Measurements from ENCODE around the gene SUCLA2.

Gene SUCLA2

DNA sequence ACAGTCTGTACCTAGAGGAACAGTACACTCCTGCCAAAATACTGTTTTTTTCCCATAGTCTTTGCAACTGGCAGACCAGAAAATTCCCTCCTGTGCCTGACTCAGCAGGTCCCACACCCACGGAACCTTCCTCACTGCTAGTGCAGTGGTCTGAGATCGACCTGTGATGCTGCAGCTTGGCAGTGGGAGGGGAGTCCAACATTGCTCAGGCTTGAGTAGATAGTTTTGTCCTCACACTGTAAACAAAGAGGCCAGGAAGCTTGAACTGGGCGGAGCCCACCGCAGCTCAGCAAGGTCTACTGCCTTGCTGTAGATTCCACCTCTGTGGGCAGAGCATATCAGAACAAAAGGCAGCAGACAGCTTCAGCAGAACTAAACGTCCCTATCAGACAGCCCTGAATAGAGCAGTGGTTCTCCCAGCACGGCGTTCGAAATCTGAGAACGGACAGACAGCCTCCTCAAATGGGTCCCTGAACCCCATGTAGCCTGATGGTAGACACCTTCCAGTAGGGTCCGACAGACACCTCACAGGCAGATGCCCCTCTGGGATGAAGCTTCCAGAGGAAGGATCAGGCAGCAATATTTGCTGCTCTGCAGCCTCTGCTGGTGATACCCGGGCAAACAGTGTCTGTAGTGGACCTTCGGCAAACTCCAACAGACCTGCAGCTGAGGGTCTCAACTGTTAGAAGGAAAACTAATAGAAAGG is 92.7 kb downstream of the SUCLA2 start:
- no peak overlapping the region for H3K4me3 ChIP-seq (replicated peaks; ENCODE audit: low read depth, low read length)
- TF ChIP-seq, protein P1, sequence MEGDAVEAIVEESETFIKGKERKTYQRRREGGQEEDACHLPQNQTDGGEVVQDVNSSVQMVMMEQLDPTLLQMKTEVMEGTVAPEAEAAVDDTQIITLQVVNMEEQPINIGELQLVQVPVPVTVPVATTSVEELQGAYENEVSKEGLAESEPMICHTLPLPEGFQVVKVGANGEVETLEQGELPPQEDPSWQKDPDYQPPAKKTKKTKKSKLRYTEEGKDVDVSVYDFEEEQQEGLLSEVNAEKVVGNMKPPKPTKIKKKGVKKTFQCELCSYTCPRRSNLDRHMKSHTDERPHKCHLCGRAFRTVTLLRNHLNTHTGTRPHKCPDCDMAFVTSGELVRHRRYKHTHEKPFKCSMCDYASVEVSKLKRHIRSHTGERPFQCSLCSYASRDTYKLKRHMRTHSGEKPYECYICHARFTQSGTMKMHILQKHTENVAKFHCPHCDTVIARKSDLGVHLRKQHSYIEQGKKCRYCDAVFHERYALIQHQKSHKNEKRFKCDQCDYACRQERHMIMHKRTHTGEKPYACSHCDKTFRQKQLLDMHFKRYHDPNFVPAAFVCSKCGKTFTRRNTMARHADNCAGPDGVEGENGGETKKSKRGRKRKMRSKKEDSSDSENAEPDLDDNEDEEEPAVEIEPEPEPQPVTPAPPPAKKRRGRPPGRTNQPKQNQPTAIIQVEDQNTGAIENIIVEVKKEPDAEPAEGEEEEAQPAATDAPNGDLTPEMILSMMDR (IDR thresholded peaks at IDR 0.05; ENCODE audit: low read depth, low read length, missing control alignments), result no peak
- DNase-seq (ENCODE audit: extremely low read depth, low read depth), result no peak

DNA sequence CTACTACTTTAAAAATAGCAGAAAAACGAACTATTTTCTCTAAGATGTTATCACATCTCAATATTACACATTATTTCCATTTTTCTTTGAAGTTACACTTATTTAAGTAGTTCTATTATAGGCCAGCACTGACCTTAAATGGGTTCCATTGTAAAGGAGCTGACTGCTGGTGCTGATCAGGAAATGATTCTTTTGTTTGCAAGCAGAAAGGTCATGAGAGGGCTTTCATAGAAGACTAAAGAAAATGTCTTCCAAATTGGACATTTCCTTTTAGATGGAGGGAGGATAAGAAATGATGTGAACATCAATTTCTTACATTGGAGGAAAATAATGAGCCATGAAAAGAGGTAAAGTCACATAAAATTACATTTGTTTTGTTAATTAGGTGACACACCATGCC is 96.2 kb downstream of the SUCLA2 start:
- H3K4me3 ChIP-seq (replicated peaks; ENCODE audit: low read depth, low read length), result no peak overlapping the region
- TF ChIP-seq, protein P1 (IDR thresholded peaks at IDR 0.05; ENCODE audit: low read depth, low read length, missing control alignments), result no peak

DNA sequence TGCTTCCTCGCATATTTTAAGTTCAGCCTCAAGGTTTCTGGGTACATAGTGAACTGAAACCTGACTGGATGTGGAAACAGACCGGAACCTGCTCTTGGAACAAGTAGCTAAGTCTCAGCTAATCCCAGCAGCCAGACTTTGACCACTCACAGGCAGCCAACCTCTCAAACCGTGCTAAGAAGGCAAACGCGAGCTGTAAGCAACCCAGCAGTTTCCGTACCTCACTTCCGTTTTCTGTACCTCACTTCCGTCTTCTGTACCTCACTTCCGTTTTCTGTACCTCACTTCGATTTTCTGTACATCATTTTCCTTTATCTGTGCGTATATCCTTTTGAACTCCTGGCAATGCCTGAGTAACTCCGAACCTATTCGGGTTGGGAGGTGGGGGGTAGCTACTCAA is 96.8 kb downstream of the SUCLA2 start:
- H3K4me3 ChIP-seq (replicated peaks; ENCODE audit: low read depth, low read length), result no peak overlapping the region
- TF ChIP-seq, protein P1 (IDR thresholded peaks at IDR 0.05; ENCODE audit: low read depth, low read length, missing control alignments), result no peak
- DNase-seq (ENCODE audit: extremely low read depth, low read depth), result no peak

More for the DNA sequence above, 96.2 kb downstream of the SUCLA2 start:
- no peak for DNase-seq (ENCODE audit: extremely low read depth, low read depth)

DNA sequence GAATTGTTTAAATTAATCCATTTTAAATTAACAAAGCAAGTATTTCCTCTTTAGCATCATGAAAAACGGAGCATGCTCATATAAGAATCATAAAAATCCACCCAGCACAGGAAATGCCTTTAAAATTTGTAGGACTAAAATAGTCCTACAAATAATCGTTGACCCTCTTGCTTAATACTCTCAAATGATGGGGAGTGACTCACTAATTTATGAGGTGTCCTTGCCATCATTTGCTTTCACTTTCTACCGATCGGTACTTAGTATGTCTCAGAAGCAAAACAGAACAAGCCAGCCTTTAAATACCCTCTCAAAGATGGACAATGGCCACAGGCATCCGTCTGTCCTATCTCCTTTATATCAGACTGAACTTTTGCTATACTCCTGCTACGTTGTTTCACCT is 97.2 kb downstream of the SUCLA2 start:
- TF ChIP-seq, protein P1 (IDR thresholded peaks at IDR 0.05; ENCODE audit: low read depth, low read length, missing control alignments), result no peak
- no peak for DNase-seq (ENCODE audit: extremely low read depth, low read depth)
- H3K4me3 ChIP-seq (replicated peaks; ENCODE audit: low read depth, low read length), result no peak overlapping the region

DNA sequence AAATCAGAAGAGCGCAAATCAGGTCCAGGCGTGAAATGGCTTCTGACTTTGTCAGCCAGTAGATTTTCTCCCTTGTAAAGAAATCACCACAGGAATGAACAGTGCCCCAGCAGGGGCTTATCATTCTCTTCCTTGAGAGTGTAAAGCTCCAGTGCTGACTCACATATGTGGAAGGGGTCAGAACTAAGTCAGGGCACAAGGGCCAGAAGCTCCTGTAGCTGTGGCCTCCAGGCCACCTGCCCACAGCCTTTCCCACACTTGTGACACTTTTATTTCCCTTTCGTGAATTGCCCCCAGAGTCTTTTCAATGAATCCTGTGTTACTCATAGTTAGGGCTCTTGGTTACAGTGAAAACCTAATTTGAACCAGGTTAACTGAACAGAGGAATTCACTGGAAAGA is 99.6 kb downstream of the SUCLA2 start:
- TF ChIP-seq, protein P1 (IDR thresholded peaks at IDR 0.05; ENCODE audit: low read depth, low read length, missing control alignments), result no peak
- DNase-seq (ENCODE audit: extremely low read depth, low read depth), result no peak
- H3K4me3 ChIP-seq (replicated peaks; ENCODE audit: low read depth, low read length), result no peak overlapping the region

DNA sequence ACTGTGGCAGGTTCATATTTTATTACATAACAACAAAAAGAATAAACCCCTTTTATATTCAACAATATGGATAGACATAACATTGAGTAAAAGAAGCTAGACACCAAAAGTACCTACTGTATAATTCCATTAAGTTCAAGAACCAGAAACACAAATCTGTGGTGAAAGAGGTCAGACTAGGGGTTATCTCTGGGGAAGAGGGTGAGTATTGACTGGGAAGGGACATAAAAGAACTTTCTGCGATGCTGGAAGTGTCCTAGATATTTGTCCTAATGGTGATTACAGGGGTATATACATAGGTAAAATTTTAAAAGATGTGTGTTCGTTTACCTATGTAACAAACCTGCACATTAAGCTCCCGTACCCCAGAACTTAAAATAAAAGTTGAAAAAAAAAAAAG is 103.0 kb downstream of the SUCLA2 start:
- TF ChIP-seq, protein P1 (IDR thresholded peaks at IDR 0.05; ENCODE audit: low read depth, low read length, missing control alignments), result no peak
- H3K4me3 ChIP-seq (replicated peaks; ENCODE audit: low read depth, low read length), result no peak overlapping the region
- no peak for DNase-seq (ENCODE audit: extremely low read depth, low read depth)

All from HFF-Myc (cell line).